Muscle layer of colon (tissue), 2 donors: ENCODE results near the gene MAP4K1.

Source experiments
- H3K27ac ChIP-seq: one replicate; pipeline ENCODE4 v1.7.0; 2013; ENCODE audit warnings: low read depth, mild to moderate bottlenecking, low read length, moderate library complexity
- H3K27me3 ChIP-seq, 2 donors: one replicate each; pipeline ENCODE4 v1.7.0; 2013; ENCODE audit warnings: low read length in 2 of 2, mild to moderate bottlenecking in 2 of 2; ENCODE audit not compliant: insufficient read depth in 2 of 2, control insufficient read depth in 1 of 2
- H3K36me3 ChIP-seq: one replicate; pipeline ENCODE4 v1.7.0; 2013; ENCODE audit warnings: mild to moderate bottlenecking, low read length; ENCODE audit not compliant: insufficient read depth
- H3K4me1 ChIP-seq: one replicate; pipeline ENCODE4 v1.7.0; 2013; ENCODE audit warnings: mild to moderate bottlenecking, low read length; ENCODE audit not compliant: insufficient read depth
- H3K4me3 ChIP-seq, 2 donors: one replicate each; pipeline ENCODE4 v1.7.0; 2013; ENCODE audit warnings: low read length in 2 of 2, low read depth in 1 of 2, mild to moderate bottlenecking in 1 of 2, moderate library complexity in 1 of 2
- H3K9ac ChIP-seq: one replicate; pipeline ENCODE4 v1.7.0; 2013; ENCODE audit warnings: low read length
- H3K9me3 ChIP-seq: one replicate; pipeline ENCODE4 v1.7.0; 2013; ENCODE audit warnings: mild to moderate bottlenecking, low read length
- donor health status: abdominal sarcoma.
- donor health status: Adenocarcinoma of cecum.

Gene MAP4K1

GRCh38 chr19:38661136-38661535 lies 43.4 kb upstream of the MAP4K1 start:
- no peak overlapping the region for H3K9ac ChIP-seq
- no peak overlapping the region for H3K27ac ChIP-seq
- H3K9me3 ChIP-seq: no peaks in the 10 kb centered on the region
- H3K27me3 ChIP-seq: no peaks in the 10 kb centered on the region
- no peaks in the 10 kb centered on the region for H3K36me3 ChIP-seq
- no peak overlapping the region for H3K4me3 ChIP-seq
- peaks cover 84% of the 10 kb centered on the region for H3K4me1 ChIP-seq

GRCh38 chr19:38660724-38661123 lies 43.0 kb upstream of the MAP4K1 start:
- Histone ChIP-seq H3K9me3 (no peaks in the 10 kb centered on the region), H3K27ac (no peak overlapping the region), H3K4me1 (peaks cover 84% of the 10 kb centered on the region), H3K36me3 (no peaks in the 10 kb centered on the region), H3K9ac (no peak overlapping the region), H3K4me3 (no peak overlapping the region), H3K27me3 (no peaks in the 10 kb centered on the region)

DNA sequence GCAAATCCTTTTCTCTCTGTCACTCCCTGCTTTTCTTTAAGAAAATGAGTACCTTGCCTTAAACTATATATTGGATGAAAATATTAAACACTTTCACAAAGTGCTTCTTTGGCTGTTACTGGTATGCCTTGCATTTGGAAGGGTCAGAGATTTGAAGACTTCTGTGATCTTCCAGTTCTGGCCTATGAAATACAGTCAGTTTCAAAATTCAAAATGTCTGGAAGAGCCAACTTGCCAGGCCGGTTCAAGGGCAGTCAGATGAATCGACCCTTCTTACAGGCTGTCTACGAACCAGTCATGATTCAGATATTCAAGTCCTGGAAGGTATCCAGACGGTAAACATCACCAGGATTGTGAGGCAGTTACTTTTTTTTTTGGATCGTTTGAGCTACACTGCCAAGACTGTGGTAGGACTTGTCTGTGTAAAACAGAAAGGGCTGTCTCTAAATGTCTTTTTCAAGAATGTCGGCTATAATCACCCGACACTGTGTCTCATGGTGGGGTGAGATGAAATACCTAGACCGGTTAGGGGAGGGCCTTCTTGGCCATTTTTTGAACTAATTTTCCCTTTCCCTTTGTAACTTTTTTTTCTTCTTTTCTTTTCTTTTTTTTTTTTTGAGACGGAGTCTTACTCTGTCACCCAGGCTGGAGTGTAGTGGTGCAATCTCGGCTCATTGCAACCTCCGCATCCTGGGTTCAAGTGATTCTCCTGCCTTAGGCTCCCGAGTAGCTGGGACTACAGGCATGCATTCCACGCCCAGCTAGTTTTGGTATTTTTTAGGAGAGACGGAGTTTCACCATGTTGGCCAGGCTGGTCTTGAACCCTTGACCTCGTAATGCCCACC lies 40.9 kb upstream of the MAP4K1 start:
- Histone ChIP-seq H3K9ac (peak overlapping the region; percentile 32), H3K27ac (peak overlapping the region; percentile 86), H3K9me3 (no peaks in the 10 kb centered on the region), H3K27me3 (no peaks in the 10 kb centered on the region), H3K4me3 (peak overlapping the region in 1 of 2 donors; percentile 19), H3K36me3 (no peaks in the 10 kb centered on the region), H3K4me1 (peaks cover 84% of the 10 kb centered on the region)

GRCh38 chr19:38657633-38658222 lies 40.0 kb upstream of the MAP4K1 start:
- H3K9me3 ChIP-seq: no peaks in the 10 kb centered on the region
- peak overlapping the region; percentile 32 for H3K9ac ChIP-seq
- no peaks in the 10 kb centered on the region for H3K36me3 ChIP-seq
- H3K27ac ChIP-seq: peak overlapping the region; percentile 86
- no peak overlapping the region for H3K4me3 ChIP-seq
- no peaks in the 10 kb centered on the region for H3K27me3 ChIP-seq
- H3K4me1 ChIP-seq: peaks cover 86% of the 10 kb centered on the region

GRCh38 chr19:38656171-38656981 lies 38.6 kb upstream of the MAP4K1 start:
- no peaks in the 10 kb centered on the region for H3K36me3 ChIP-seq
- peak overlapping the region; percentile 19 for H3K27ac ChIP-seq
- no peaks in the 10 kb centered on the region for H3K27me3 ChIP-seq
- no peak overlapping the region for H3K9ac ChIP-seq
- H3K4me1 ChIP-seq: peaks cover 90% of the 10 kb centered on the region
- no peak overlapping the region for H3K4me3 ChIP-seq
- H3K9me3 ChIP-seq: no peaks in the 10 kb centered on the region

DNA sequence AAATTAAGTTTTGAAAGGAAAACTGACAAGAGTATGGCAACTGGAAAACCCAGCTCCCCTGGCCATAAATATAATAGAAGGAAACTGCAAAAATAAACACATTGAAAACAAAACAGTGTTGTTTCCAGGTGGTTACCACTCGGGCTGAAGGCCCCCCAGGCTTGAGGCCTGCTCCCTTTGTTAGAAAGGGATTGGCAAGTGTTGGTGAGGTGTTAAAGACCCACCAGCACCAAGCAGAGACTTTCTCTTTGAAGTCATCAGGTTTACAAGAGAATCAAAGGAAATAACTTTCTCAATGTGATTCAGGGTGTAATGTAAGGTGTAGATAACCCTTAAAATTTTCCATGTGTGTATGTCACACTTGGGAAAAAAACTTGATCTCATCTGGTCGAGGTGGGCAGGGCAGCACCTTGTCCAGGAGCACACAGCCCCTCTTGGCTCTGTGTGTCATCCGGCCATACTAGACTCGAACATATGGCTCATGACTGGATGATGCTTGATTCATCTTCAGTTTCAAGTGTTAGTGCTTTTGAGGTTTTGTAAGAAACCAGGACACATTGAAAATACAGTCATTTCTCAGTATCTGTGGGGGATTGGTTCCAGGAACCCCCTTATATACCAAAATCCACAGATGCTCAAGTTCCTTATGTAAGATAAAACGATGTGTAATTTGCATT lies 37.5 kb upstream of the MAP4K1 start:
- Histone ChIP-seq H3K4me1 (peaks cover 91% of the 10 kb centered on the region), H3K4me3 (no peak overlapping the region), H3K36me3 (no peaks in the 10 kb centered on the region), H3K9me3 (no peaks in the 10 kb centered on the region), H3K9ac (no peak overlapping the region), H3K27ac (peak overlapping the region; percentile 48), H3K27me3 (no peaks in the 10 kb centered on the region)

DNA sequence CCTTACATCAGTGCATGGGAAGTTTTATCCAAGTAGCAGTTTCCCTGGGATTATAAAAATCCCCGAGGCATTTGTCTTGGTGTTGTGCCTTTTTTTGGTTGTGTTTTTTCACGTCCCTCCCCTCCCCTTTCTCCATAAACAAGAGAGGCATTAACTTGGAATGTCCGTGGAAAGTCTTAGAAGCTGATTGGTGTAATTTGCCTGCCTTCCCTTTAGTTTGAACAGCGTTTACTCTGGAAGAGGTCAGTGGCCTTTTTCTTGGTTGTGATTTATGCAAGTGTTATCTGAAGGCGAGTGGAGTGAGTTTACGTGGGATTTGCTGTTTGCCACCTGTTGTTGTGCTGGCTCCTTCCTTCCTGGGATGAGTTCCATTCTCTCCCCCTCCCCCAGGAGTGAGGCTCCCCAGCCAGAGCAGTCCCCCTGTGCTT lies 36.9 kb upstream of the MAP4K1 start:
- H3K9ac ChIP-seq: no peak overlapping the region
- no peaks in the 10 kb centered on the region for H3K36me3 ChIP-seq
- no peaks in the 10 kb centered on the region for H3K27me3 ChIP-seq
- no peak overlapping the region for H3K4me3 ChIP-seq
- H3K9me3 ChIP-seq: no peaks in the 10 kb centered on the region
- H3K4me1 ChIP-seq: peaks cover 96% of the 10 kb centered on the region
- H3K27ac ChIP-seq: peak overlapping the region; percentile 48

DNA sequence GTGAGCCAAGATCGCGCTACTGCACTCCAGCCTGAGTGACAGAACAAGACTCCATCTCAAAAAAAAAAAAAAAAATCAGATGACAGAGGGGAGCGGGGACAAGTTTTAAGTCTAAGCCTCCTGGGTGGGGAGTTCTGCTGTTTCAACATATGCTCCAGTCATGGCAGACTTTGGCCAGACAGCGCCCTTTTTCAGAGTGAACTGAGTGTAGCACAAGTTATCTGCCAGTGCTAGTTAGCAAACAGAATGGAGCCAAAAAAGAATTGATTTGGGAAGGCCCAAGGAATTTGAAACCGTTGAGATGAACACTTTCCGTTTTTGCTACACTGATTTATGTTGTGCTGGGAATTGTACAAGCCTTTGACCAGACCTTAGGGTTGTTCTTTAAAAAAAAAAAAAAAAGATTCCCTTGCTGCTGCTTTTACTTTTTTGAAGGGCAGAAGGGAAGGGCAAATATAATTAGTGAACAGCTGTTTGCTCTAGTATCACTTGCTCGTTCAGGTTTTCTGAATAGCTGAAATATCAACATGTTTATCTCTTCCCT lies 35.3 kb upstream of the MAP4K1 start:
- H3K9ac ChIP-seq: peak overlapping the region; percentile 42
- H3K27me3 ChIP-seq: no peaks in the 10 kb centered on the region
- no peaks in the 10 kb centered on the region for H3K9me3 ChIP-seq
- no peaks in the 10 kb centered on the region for H3K36me3 ChIP-seq
- peaks cover 96% of the 10 kb centered on the region for H3K4me1 ChIP-seq
- peak overlapping the region; percentile 48 for H3K27ac ChIP-seq
- no peak overlapping the region for H3K4me3 ChIP-seq

- peak overlapping the region; percentile 53 for H3K27ac ChIP-seq
- no peaks in the 10 kb centered on the region for H3K9me3 ChIP-seq
- peaks cover 76% of the 10 kb centered on the region for H3K4me1 ChIP-seq
- no peaks in the 10 kb centered on the region for H3K36me3 ChIP-seq
- H3K9ac ChIP-seq: peak overlapping the region; percentile 98
- H3K27me3 ChIP-seq: no peaks in the 10 kb centered on the region
- peak overlapping the region in 1 of 2 donors; percentile 70 for H3K4me3 ChIP-seq
Observed at GRCh38 chr19:38650911-38651584, 33.3 kb upstream of the MAP4K1 start.

DNA sequence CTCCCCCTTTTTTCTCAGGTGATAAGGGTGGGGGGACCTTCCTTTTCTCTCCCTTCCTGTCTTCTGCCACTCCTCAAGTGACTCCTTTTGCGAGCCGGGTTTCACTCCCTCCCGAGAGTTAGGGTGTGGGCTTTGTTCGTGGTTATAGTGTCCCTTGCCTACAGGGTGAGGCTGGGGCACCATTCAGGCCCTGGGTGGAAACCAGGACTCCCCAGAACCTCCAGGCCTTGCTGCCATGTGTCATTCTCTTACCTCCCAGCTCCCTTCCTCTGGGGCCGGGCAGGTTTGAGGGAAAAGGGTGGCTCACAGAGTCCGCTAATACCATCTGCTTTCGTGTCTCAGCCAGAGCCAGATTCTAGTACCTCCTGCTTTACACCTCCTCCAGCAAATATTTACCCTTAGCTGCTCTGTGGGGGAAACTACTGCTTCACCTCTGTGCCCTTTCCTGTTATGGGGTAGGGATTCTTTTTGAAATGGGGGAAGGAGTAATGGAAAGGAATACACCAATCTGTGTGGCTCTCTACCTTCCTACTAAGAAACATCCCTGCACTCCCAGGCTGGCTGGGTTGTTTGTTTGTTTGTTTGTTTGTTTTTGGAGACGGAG lies 32.5 kb upstream of the MAP4K1 start:
- Histone ChIP-seq H3K27ac (peak overlapping the region; percentile 94), H3K36me3 (no peaks in the 10 kb centered on the region), H3K27me3 (no peaks in the 10 kb centered on the region), H3K4me1 (peaks cover 69% of the 10 kb centered on the region), H3K9ac (peak overlapping the region; percentile 98), H3K9me3 (no peaks in the 10 kb centered on the region), H3K4me3 (peak overlapping the region; percentile 70 to 100)
